Heart right ventricle (tissue), 16 donors: ENCODE results near the gene AGPAT4. TPM values are rescaled to one million over a fixed set of nuclear protein-coding genes. Genes with fewer than 3 reads are reported as not detected.
A peak's percentile ranks its signal among the peaks of the same experiment; 100 is the strongest.

Experiments
- ATAC-seq, 8 donors: fragments of 200-7000 bp; cut with Tn5 transposase; one replicate each; pipeline ENCODE4 v1.9.1; 2020; ENCODE audit warnings: mild to moderate bottlenecking in 8 of 8, moderate library complexity in 8 of 8, moderate number of reproducible peaks in 1 of 8
- DNase-seq, 2 donors: peaks; one replicate each; pipeline ENCODE4 v3.0.0-alpha.2; 2020
- H3K27ac ChIP-seq, 10 donors: fragments of 200-600 bp; sonication (generic) in 2 of 10; one replicate each; pipeline versions ENCODE4 v1.5.0 to v1.8.0; 2020 to 2022; ENCODE audit warnings: mild to moderate bottlenecking in 3 of 10
- H3K27me3 ChIP-seq, 7 donors: fragments of 200-600 bp; one replicate each; pipeline ENCODE4 v1.8.0; 2021 to 2022; ENCODE audit warnings: mild to moderate bottlenecking in 2 of 7
- H3K36me3 ChIP-seq, 9 donors: fragments of 200-600 bp; sonication (generic) in 1 of 9; one replicate each; pipeline versions ENCODE4 v1.5.0 to v1.8.0; 2020 to 2022; ENCODE audit warnings: mild to moderate bottlenecking in 2 of 9
- H3K4me1 ChIP-seq, 9 donors: fragments of 200-600 bp; sonication (generic) in 1 of 9; one replicate each; pipeline versions ENCODE4 v1.5.0 to v1.8.0; 2020 to 2022; ENCODE audit warnings: mild to moderate bottlenecking in 4 of 9
- H3K4me3 ChIP-seq, 10 donors: fragments of 200-600 bp; sonication (generic) in 2 of 10; one replicate each; pipeline versions ENCODE4 v1.5.0 to v1.8.0; 2020 to 2022; ENCODE audit warnings: mild to moderate bottlenecking in 7 of 10, moderate library complexity in 2 of 10
- H3K9me3 ChIP-seq, 11 donors: fragments of 200-600 bp in 10 of 11; sonication (generic) in 2 of 11; one replicate each; pipeline versions ENCODE4 v1.5.0 to v1.8.0; 2013 to 2022; ENCODE audit warnings: mild to moderate bottlenecking in 2 of 11, control low read depth in 1 of 11, moderate library complexity in 1 of 11
- CTCF ChIP-seq, 9 donors: fragments of 200-600 bp; sonication (generic) in 2 of 9; IDR thresholded peaks; one replicate each; pipeline versions ENCODE4 v1.5.0 to v1.8.0; 2021 to 2022; ENCODE audit warnings: antibody characterized with exemption in 9 of 9, mild to moderate bottlenecking in 5 of 9, moderate library complexity in 1 of 9
- WGBS, 2 donors: extraction: QIAGEN DNeasy Blood & Tissue Kit; methylation state at CpG; one replicate each; pipeline ENCODE4 v1.1.7; 2013; ENCODE audit warnings: inconsistent platforms in 1 of 2; 5-methylcytosine and 5-hydroxymethylcytosine counted together
- intact Hi-C, 10 donors: fragments of 100-400 bp; cut with DNase I; formaldehyde crosslinking; loops; one replicate each; pipeline versions ENCODE4 v1.11.1 to v1.14.2; 2022
- polyA plus RNA-seq, 2 donors: library from polyadenylated mRNA; stranded (reverse); fragments of 200-250 nt; gene quantifications; one replicate each; pipeline ENCODE4 v1.2.3, GENCODE V29; 2013
- total RNA-seq, 10 donors: library from RNA; stranded (reverse); fragmentation: NEBNext Ultra II Directional in 3 of 10; extraction: Animal tissue kit (Norgen Biotek cat#: 25700) in 3 of 10; gene quantifications; one replicate each; pipeline versions ENCODE4 v1.2.1 to v1.2.4, GENCODE V29; 2021 to 2023
- donor health status: Arrhythmogenic right ventricular cardiomyopathy.
- donor health status: ischemic (EF 13 %, LVEDD 7.1; RV severe dilation, severe dysfunction).
- donor health status: healthy with polysubstance abuse.
- donor health status: DM: no; HTN: yes; CAD: no.
- donor health status: DM: no; HTN: no; CAD: no.
- donor health status: ischemic (EF 25% LVEDD 6.9; RV normal size, moderate dysfunction).
- donor health status: ischemic (EF 25% LVEDD 5.7; RV mildly dilated, moderate dysfunction).
- donor health status: healthy.
- donor health status: DM: yes; HTN: yes; CAD: no.
- donor health status: Ischemic cardiomyopathy.
- donor health status: ischemic (EF 35%, LVEDD 5.7; RV mildly dilated, moderate dysfunction).
- donor health status: nonischemic (EF 11% LVEDD 7.7; RV severe dilation, severe dysfunction).
- donor health status: DM: yes; HTN: yes; CAD: no.
- donor health status: PGD.
- donor health status: ischemic (EF 29% LVEDD 5.4; RV normal size, mild dysfunction).
- donor health status: nonischemic (EF 23%, LVEDD 6.1; RV moderate dilation, normal function).

The AGPAT4 gene
- total and polyA plus RNA-seq, 12 donors = 1.2 to 3.8 (median 1.6) TPM

- no peaks in the 10 kb centered on the region for H3K27me3 ChIP-seq
- no peak for DNase-seq
- H3K36me3 ChIP-seq = no peaks in the 10 kb centered on the region
- intact Hi-C loops = no loop called here
- no peak overlapping the region for H3K4me3 ChIP-seq
- peaks cover 0 to 16% (median 8%) of the 10 kb centered on the region in 9 donors for H3K4me1 ChIP-seq
- TF ChIP-seq CTCF (IDR thresholded peaks at IDR 0.05) = no peak
- H3K9me3 ChIP-seq = no peaks in the 10 kb centered on the region
- ATAC-seq = peak in 1 of 8 donors; percentile 39
- no peak overlapping the region for H3K27ac ChIP-seq
- 86 to 88% methylated on average over 7 of the region's 7 CpGs for WGBS, 2 donors
Measured at GRCh38 chr6:161268531-161269210, 5.2 kb downstream of the AGPAT4 start.

GRCh38 chr6:161266513-161267230, 7.2 kb downstream of the AGPAT4 start:
- H3K27ac ChIP-seq = no peak overlapping the region
- no peak for TF ChIP-seq CTCF (IDR thresholded peaks at IDR 0.05)
- intact Hi-C loops = no loop called here
- H3K36me3 ChIP-seq = no peaks in the 10 kb centered on the region
- 92 to 93% methylated on average over 9 of the region's 9 CpGs for WGBS, 2 donors
- H3K27me3 ChIP-seq = no peaks in the 10 kb centered on the region
- no peak overlapping the region for H3K4me3 ChIP-seq
- ATAC-seq (no peak), DNase-seq (no peak)
- H3K4me1 ChIP-seq = no peaks in the 10 kb centered on the region
- no peaks in the 10 kb centered on the region for H3K9me3 ChIP-seq

GRCh38 chr6:161265975-161266374, 7.9 kb downstream of the AGPAT4 start:
- WGBS, 2 donors = 92% methylated on average over 7 of the region's 7 CpGs
- Histone ChIP-seq H3K4me1 (no peaks in the 10 kb centered on the region), H3K27me3 (no peaks in the 10 kb centered on the region), H3K4me3 (no peak overlapping the region), H3K27ac (no peak overlapping the region), H3K36me3 (no peaks in the 10 kb centered on the region), H3K9me3 (no peaks in the 10 kb centered on the region)
- no peak for ATAC-seq
- intact Hi-C loops = no loop called here
- no peak for TF ChIP-seq CTCF (IDR thresholded peaks at IDR 0.05)
- DNase-seq = no peak

GRCh38 chr6:161265554-161265953, 8.3 kb downstream of the AGPAT4 start:
- ATAC-seq (no peak), DNase-seq (no peak)
- TF ChIP-seq CTCF (IDR thresholded peaks at IDR 0.05) = no peak
- H3K9me3 ChIP-seq = no peaks in the 10 kb centered on the region
- WGBS, 2 donors = 89 to 91% methylated on average over 6 of the region's 6 CpGs
- H3K27me3 ChIP-seq = no peaks in the 10 kb centered on the region
- peaks cover 0 to 1% (median 0%) of the 10 kb centered on the region in 9 donors for H3K36me3 ChIP-seq
- no peak overlapping the region for H3K4me3 ChIP-seq
- H3K4me1 ChIP-seq = no peaks in the 10 kb centered on the region
- H3K27ac ChIP-seq = no peak overlapping the region
- intact Hi-C loops = no loop called here
